Measurements from ENCODE around the gene SH2D3A. TPM values are rescaled to one million over a fixed set of nuclear protein-coding genes. Genes with fewer than 3 reads are reported as not detected.

Gene SH2D3A
- total RNA-seq, 1 experiment from 2014 or later = 17.9 TPM

- H4K20me1 ChIP-seq (ENCODE audit: control insufficient read depth, insufficient read depth, insufficient read length) = no peaks in the 10 kb centered on the region
- H3K23me2 ChIP-seq (ENCODE audit: insufficient read length, low read depth, low read length, poor library complexity, severe bottlenecking) = no peaks in the 10 kb centered on the region
- H3K27me3 ChIP-seq (ENCODE audit: insufficient read depth, low read length) = no peaks in the 10 kb centered on the region; the same call in 1 of the 2 replicates
- no peak overlapping the region for H4K8ac ChIP-seq (replicated peaks; ENCODE audit: insufficient read length, low read depth, low read length)
- Mint-ChIP-seq H3K4me1 (peaks cover 12 to 19% of the 10 kb centered on the region in 2 experiments), H3K27ac (no peak overlapping the region), H3K36me3 (ENCODE audit: insufficient read depth in 1 of 3, low read depth in 3 of 3) (no peaks in the 10 kb centered on the region), H3K27me3 (ENCODE audit: low read depth) (peaks cover 29% of the 10 kb centered on the region), H3K9me3 (peaks cover 0 to 19% of the 10 kb centered on the region in 2 experiments; a peak in 4 of 5 replicates), H3K4me3 (no peak overlapping the region)
- no peak overlapping the region for H2BK120ac ChIP-seq (ENCODE audit: low read depth, low read length, poor library complexity, severe bottlenecking)
- H2AFZ ChIP-seq (ENCODE audit: low read length) = no peak overlapping the region
- H3K79me1 ChIP-seq (ENCODE audit: insufficient read depth, low read depth, low read length, poor library complexity, severe bottlenecking) = no peaks in the 10 kb centered on the region
- no peak overlapping the region for H3K56ac ChIP-seq (ENCODE audit: insufficient read length, low read depth, low read length)
- no peak overlapping the region for H4K5ac ChIP-seq (ENCODE audit: insufficient read length, low read depth, low read length)
- H3K79me2 ChIP-seq (ENCODE audit: insufficient read depth, low read length) = no peaks in the 10 kb centered on the region
- H3K27ac ChIP-seq (ENCODE audit: insufficient read length, low read depth, low read length) = no peak overlapping the region
- no peak for DNase-seq
- no peaks in the 10 kb centered on the region for H3K9me3 ChIP-seq (ENCODE audit: control insufficient read depth, low read depth, low read length)
- H2BK15ac ChIP-seq (ENCODE audit: low read depth, low read length) = no peak overlapping the region
- no peak overlapping the region for H2BK5ac ChIP-seq (ENCODE audit: insufficient read length, low read length)
- H3K18ac ChIP-seq (ENCODE audit: insufficient read length, low read depth, low read length) = no peak overlapping the region
- no peak overlapping the region for H3K23ac ChIP-seq (ENCODE audit: insufficient read length, low read depth, low read length)
- H3T11ph ChIP-seq (ENCODE audit: low read length) = no peak overlapping the region
- TF ChIP-seq, protein P1, sequence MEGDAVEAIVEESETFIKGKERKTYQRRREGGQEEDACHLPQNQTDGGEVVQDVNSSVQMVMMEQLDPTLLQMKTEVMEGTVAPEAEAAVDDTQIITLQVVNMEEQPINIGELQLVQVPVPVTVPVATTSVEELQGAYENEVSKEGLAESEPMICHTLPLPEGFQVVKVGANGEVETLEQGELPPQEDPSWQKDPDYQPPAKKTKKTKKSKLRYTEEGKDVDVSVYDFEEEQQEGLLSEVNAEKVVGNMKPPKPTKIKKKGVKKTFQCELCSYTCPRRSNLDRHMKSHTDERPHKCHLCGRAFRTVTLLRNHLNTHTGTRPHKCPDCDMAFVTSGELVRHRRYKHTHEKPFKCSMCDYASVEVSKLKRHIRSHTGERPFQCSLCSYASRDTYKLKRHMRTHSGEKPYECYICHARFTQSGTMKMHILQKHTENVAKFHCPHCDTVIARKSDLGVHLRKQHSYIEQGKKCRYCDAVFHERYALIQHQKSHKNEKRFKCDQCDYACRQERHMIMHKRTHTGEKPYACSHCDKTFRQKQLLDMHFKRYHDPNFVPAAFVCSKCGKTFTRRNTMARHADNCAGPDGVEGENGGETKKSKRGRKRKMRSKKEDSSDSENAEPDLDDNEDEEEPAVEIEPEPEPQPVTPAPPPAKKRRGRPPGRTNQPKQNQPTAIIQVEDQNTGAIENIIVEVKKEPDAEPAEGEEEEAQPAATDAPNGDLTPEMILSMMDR (conservative IDR thresholded peaks at IDR 0.05) = no peak
- H3K4me2 ChIP-seq (ENCODE audit: insufficient read depth, insufficient read length, low read length) = no peak overlapping the region
- no peak overlapping the region for H4K91ac ChIP-seq (ENCODE audit: insufficient read length, low read depth, low read length)
- H2BK12ac ChIP-seq (ENCODE audit: insufficient read length, low read depth, low read length) = no peak overlapping the region
- no peak overlapping the region for H3K4ac ChIP-seq (ENCODE audit: low read depth, low read length)
- H2AK5ac ChIP-seq (ENCODE audit: insufficient read length, low read length) = no peak overlapping the region
- no peak overlapping the region; the same call in 1 of the 2 replicates for H3K14ac ChIP-seq (ENCODE audit: insufficient read depth, low read length)
- no peak overlapping the region for H2BK20ac ChIP-seq (ENCODE audit: low read depth, low read length, poor library complexity, severe bottlenecking)
- no peak overlapping the region for H3K9ac ChIP-seq (ENCODE audit: extremely low read depth, insufficient read length, low read length)
- no peaks in the 10 kb centered on the region for H3K4me1 ChIP-seq (ENCODE audit: insufficient read depth, low read length)
- WGBS (ENCODE audit: extremely low coverage, insufficient read length, low lambda C conversion rate) = no CpG with 5 or more reads among the region's 11 CpGs
Measured at GRCh38 chr19:6705931-6706632, 61.2 kb downstream of the SH2D3A start.

Small RNAs within 50 kb of the gene (microRNA-seq; reads per million reads assigned to microRNA genes)
- not detected for gene MIR6791 (ENCODE audit: borderline microRNAs expressed)

Other genes with a start within 250 kb of the SH2D3A start
- 1.9 and 2.1 TPM in 2 replicates for gene TNFSF9, start 236.4 kb downstream of the SH2D3A start, total RNA-seq (2021)
- gene CD70, start 176.3 kb downstream of the SH2D3A start, total RNA-seq (2021) = 1.2 and 1.3 TPM in 2 replicates
- gene TNFSF14, start 97.3 kb downstream of the SH2D3A start, total RNA-seq (2021) = not detected in 2 replicates
- gene C3, start 46.8 kb downstream of the SH2D3A start, total RNA-seq (2021) = 4.9 and 5.9 TPM in 2 replicates
- gene GPR108, start 29.9 kb downstream of the SH2D3A start, total RNA-seq (2021) = 38.2 and 39.3 TPM in 2 replicates
- gene TRIP10, start 27.8 kb downstream of the SH2D3A start, total RNA-seq (2021) = 54.1 and 56.4 TPM in 2 replicates
- gene VAV1, start 5.3 kb upstream of the SH2D3A start, total RNA-seq (2021) = 0.61 and 0.90 TPM in 2 replicates
- gene ADGRE1, start 120.1 kb upstream of the SH2D3A start, total RNA-seq (2021) = not detected in 2 replicates